ENCODE data around the gene KRTAP29-1.

The KRTAP29-1 gene

DNA sequence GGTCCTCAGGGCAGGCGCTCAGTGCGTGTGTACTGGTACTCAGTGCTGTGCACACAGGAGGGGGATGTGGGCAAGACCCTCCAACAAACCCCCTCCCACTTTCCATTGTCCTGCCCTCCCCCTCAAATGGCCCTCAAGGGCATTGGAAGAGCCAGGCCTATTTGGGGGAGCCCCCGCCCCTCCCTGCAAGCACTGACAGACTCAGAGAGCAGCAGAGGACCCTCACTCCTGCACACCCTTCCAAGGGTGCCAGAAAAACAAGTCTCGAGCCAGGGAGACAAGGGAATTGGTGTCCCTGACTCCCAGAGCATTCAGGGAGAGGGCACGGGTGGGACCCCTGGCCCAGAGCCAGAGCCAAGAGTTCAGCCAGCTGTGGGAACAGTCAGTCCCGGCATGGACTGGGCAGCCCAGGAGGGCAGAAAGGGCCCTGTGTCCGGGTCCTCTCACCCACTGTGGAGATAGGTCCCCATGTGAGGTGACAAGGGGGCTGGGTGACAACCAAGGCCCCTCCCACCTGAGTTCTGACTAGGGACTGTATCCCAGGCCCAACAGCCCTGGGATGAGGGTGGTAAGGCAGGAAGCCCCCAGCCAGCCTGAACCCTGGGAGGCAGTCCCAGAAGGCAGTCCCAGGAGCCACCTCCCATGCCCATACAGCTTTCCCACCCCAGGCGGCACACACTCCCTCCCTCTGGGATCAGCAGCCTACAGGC is 24.9 kb upstream of the KRTAP29-1 start:
- DNase-seq (ENCODE audit: low spot score): no peak

DNA sequence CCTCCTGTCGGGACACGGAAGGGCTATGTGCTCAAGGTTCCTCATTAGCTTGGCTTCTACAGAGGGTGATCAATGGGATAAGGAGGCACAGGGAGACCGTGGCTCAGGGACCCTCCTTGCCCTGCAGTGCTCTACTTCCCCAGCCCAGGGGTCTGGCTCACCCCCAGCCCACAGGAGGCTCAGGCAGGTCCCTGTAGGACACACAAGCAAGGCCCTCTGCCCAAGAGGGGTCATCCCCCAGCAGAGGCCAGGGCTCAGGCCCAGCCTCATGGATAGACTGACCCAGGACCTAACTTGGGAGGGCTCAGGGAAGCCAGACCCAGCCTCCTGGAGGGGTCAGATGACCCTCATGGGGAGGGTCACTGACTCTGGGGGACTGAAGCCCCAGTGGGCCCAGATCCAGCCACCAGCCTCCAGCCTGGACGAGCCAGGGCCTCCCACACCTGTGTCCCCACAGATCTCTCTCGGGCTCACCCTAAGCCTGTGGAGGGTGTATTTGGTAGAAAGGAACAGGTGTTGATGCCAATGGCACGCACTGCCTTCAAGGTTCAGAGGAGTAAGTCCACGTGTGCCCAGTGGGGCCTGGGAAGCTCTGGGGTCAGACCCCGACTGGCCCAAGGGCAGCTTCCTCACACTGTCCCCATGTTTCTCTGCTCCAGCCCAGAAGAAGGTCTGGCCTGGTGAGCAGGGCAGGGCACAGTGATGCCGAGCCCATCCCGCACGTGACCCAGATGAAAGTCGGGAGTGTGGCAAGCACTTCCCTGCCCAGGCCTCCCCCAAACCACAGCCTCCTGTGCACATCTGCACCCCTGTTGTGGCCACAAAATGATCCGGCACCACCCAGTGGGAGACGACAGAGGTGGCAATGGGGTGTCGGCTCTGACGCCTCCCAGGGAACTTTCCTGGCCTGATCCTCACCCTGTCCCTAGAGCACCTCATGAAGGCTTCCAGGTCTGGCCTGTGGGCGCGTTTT is 23.8 kb upstream of the KRTAP29-1 start:
- DNase-seq (ENCODE audit: low spot score): no peak

DNA sequence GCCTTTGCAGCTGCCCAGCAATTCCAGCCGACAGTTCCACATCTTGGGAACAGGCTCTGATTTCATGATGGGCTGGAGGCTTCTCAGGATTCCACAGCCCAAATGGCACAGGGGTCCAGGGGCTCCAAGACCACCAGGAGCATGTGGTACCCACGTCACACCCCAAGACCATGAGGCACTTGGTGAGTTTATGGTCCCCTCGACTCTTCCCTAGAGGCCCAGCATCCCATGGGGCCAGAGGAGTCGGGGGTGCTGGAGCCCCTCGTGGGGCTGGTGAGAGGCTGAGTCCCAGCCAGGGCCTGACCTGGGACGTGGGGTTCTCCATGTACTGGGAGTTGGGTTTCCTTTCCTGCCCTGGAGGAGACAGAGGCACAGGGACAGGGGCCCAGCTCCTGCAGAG is 23.0 kb upstream of the KRTAP29-1 start:
- DNase-seq (ENCODE audit: low spot score): no peak

DNA sequence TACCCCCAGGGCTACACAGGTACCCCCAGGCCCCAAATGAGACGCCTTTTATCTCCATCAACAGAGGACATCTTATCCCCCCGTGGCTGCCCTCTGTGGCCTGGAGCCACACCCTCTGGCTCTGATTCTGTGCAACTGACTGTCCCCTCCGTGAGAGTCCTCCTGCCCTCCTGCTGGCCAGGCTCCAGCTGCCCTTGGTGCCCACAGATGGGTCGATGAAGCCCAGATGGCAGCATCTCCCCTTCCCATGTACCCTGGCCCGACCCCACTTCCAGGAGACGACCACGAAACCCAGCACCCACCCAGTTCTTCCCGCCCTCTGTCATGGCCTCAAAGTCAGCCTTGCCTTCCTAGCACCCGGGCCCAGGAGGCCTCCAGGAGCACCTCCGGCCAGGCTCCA is 22.5 kb upstream of the KRTAP29-1 start:
- no peak for DNase-seq (ENCODE audit: low spot score)

DNA sequence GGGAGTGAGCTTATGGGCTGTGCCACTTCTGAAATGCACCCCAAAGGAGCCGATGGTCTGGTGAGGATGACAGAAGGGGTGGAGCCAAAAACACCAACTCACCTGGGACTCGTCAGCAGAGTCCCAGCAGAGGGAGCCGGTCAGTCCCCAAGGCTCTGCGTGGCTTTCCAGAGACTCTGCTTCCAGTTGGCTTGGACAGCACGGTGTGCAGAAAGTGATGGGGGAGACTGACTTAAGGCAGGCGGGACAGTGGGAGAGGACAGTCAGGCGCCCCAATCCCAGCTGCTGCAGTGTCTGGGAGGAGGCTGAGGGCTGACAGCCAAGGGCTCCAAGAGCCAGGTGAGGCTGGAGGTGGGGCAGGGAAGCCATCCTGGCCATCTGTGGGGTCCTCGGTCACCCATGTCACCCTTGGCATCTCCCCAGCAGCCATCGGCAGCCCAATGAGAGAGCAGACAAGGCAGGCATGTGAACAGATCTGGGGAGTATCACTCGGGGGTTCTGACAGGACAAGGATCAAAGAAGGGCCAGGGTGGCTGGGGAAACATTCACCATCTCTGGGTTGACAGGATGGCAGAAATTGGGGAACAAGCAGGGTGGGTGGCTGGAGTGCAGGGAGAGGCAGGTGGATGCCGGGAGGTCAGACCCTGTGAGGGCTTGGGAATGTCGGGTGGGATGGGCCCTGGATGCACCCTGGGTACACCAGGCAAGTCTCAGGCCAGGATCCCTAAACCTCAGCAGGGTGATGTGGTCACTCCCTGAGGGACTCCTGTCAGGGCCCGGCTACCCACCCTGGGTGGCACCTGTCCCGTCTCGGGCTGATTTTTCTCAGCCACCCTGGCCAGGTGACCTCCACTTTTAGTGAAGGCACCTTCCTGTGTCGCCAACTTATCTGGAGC is 21.8 kb upstream of the KRTAP29-1 start:
- no peak for DNase-seq (ENCODE audit: low spot score)

DNA sequence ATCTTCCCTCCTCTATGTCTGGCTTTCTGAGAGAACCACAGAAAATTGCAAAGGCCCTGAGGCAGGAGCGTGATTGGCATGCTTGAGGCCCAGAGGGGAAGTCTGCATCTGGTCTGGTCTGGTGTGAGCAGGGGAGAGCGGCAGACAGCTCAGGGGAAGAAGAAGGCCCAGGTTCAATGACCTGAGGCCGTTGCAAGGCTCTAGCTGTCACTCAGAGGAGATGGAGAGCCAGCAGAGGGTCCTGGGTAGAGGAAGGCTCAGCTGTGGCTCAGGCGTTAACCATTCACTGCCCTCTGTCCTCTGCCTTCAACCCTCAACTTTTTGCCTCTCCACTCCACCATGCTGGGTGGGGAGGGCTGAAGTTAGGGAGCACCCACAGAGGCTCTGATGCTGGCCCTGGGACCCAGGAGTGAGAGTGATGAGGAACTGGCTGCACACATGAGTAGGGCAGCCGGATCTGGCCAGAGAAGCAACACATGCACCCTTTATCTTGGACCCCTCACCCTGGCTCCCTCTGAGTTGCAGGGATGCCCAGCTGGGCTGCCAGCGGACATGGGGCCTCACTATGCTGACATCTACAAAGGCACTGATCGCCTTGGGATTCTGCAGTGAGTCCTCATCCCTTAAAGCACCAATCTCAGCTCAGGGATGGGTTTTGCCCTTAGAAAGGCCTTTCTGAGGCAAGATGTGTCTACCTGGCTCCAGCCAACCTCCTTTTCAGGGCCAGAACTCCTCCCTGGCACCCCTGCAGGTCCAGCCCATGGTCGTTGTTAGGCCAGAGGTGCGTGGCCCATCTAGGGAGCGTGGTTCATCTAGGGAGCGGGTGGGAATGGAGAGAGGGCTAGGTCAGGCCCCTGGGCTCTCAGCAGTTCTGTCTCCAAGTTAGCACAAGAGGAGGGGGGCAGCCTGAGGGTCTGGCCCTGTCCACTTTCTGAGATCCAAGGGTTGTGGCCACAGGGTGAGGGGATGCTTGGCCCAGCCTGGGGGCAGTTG is 20.5 kb upstream of the KRTAP29-1 start:
- no peak for DNase-seq (ENCODE audit: low spot score)

DNA sequence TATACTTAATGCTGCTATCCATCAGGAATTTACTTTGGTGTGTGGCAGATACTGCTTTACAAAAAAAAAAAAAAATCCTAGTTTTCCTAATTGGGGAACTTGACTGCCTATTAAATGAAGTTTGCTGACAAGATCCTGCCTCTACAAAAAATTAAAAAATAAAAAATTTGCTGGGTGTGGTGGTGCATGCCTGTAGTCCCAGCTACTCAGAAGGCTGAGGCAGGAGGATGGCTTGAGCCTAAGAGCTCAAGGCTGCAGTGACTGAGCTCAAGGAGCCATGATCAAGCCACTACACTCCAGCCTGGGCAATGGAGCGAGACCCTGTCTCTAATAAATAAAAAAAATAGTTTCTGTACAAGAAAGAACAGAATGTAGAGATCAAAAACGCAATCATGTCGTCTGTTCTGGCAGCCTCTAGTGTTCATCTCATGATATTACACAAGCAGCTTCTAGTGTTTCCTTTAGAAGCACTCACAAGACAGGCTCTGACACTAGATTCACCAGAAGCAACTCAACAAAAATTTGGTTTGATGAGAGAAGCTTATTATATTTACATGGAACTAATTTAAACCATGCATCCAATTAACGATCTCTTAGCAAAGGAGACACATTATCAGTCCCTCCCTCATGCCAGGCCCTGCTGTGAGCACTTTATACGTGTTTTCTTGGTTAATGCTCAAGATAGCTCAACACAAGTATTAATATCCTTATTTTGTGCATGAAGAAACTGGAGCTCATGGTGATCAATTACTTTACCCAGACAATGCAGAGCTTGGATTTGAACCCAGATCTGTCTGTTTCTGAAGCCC is 19.6 kb upstream of the KRTAP29-1 start:
- DNase-seq (ENCODE audit: low spot score): peak; percentile 68

DNA sequence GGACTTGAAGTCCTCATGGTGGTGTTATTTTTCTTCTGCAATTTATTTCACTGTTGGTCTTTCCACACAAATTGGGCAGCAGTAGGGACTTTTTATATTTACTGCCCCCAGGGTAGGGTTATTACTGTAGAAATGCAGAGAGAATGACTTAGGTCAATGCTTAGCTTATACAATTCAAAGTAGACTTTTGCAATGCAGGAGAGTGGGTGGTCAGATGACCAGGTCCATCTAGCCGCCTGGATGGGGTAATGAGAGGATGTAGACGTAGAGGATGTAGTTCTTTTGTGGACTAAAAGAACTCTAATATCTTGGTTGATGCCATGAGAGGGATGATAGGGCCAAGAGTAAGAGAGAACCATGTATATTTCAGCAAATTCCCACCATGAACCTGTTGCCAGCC is 15.6 kb upstream of the KRTAP29-1 start:
- no peak for DNase-seq (ENCODE audit: low spot score)

DNA sequence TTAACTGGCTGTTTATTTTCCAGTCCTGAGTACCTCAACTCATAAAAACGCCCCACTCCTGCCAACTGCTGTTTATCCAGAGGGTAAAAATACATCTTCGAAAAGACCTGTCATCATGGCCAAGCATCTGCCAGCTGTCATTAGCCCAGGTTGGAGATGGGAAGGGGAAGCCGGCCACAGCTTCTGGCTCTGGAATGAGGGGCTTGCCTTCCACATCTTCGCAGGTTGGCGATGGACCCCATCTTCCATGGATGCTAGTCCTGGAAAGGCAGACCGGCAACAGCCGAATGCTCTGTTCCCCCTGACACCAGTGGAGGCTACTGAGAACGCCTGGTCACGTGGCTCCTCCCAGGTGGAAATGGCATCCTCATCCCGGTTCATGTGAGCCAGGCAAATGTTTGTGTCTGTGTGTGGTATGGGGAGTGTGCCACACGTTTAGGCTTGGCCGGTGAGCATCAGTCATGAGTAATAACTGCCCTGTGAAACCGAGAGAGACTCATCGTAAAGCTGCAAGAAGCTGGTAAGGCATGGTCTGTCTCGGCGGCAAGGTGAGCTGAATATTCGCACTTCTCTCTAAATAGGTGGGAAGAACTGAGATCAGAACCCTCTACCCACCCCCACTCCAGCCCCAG is 13.3 kb upstream of the KRTAP29-1 start:
- no peak for DNase-seq (ENCODE audit: low spot score)

DNA sequence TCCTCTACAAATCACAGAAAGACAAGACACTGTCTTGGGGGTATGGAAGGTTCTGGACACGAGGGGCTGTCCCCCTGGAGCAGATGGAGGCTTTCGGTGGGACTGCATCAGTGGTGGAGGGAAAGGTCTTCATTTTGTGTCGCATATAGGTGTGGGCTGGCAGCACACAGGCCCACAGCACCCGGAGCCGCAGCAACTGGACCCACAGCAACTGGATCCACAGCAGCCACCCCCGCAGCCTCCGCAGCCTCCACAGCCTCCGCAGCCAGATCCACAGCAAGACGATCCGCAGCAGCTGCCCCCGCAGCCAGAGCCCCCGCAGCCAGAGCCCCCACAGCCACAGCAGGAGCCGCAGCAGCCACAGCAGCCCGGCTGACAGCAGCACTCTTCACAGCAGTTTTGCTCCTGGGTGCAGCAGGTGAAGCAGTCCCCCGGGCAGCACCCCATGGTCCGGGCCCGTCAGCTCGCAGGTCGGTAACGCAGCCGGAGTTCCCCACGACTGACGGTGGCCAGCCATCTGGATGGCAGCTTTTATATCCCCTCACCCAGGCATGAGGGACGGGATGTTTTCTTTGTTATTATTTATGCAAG is 12.6 kb upstream of the KRTAP29-1 start, which contains the start of gene KRTAP17-1:
Gene KRTAP17-1 (minus strand): TSS at position 507 of the 591 bp plus-strand sequence. CDS start 60 bp downstream, at position 447.
- no peak for DNase-seq (ENCODE audit: low spot score)

DNA sequence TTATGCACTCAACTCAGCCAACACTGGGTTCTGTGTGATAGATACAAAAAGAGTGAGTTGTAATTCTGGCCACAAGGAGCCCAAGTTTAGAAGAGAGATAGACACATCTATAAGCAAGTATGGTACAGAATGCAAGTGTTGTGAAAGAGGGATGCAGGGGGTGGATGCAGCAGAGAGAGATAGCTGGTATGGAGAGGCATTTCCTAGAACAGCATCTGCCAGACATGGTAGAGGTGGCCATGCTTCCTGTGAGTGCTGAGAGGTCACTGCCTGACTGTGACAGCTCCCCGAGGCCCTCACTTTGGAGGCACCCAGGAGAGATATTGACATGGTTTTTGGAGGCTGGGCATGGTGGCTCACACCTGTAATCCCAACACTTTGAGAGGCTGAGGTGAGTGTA is 8.5 kb upstream of the KRTAP29-1 start:
- DNase-seq (ENCODE audit: low spot score): no peak

DNA sequence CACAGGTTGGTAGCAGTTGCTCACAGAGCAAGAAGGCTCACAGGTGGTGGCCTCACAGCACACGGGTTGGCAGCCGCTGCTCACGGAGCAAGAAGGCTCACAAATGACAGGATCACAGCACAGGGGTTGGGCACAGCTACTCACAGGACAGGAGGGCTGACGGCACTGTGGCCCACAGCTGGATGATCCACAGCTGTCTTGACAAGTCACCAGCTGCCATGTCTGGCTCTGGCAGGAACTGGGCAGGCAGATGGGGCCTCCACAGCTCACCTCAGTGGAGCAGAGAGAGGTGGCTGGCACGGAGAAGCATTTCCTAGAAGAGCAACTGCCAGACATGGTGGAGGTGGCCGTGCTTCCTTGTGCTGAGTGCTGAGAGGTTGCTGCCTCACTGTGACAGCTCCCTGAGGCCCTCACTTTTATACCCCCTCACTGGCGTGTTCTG is 6.3 kb upstream of the KRTAP29-1 start, which contains the start of gene KRTAP16-1:
Gene KRTAP16-1 (minus strand): TSS at position 392 of the 442 bp plus-strand sequence. CDS start 56 bp downstream, at position 336.
- no peak for DNase-seq (ENCODE audit: low spot score)

DNA sequence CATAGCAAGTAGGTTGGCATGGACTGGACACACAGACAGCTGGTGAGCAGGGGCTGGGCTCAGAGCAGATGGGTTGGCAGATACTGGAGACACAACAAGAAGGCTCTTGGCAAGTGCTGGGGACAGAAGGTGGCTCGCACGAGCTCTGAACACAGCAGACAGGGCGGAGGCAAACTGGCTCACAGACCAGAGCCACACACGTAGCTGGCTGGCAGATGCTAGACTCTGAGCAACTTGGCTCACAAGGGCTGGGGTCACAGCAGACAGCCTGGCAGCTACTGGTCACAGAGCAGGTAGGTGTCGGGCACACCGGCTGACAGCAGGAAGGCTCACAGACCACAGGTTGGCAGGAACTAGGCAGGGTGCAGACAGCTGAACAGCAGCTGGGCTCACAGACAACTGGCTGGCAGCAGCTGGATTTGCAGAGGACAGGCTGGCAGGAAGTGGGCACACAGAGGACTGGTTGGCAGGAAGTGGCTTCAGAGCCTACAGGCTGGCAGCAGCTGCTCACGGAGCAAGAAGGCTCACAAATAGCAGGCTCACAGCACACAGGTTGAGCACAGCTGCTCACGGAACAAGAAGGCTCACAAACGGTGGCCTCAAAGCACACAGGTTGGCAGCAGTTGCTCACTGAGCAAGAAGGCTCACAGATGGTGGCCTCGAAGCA is 5.7 kb upstream of the KRTAP29-1 start:
- peak; percentile 31 for DNase-seq (ENCODE audit: low spot score)

DNA sequence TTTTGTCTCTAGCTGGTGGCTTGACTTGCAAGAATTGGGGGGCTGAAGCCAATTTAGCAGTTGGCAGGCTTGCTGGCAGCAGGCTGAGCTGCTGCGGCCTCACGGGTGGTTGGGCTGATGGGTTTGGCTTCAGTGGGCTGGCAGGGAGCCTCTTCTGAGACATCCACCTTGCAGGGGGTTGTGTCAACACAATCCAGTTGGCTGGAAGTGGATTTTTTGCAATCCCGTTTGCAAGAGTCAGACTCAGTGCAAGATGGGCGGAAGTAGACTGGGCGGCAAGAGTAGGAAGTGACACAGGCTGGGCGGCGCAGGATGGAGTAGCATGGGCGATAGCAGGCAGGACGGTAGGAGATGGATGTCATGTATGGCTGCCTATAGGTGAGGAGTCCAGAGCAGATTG is 5.0 kb upstream of the KRTAP29-1 start:
- DNase-seq (ENCODE audit: low spot score): no peak

DNA sequence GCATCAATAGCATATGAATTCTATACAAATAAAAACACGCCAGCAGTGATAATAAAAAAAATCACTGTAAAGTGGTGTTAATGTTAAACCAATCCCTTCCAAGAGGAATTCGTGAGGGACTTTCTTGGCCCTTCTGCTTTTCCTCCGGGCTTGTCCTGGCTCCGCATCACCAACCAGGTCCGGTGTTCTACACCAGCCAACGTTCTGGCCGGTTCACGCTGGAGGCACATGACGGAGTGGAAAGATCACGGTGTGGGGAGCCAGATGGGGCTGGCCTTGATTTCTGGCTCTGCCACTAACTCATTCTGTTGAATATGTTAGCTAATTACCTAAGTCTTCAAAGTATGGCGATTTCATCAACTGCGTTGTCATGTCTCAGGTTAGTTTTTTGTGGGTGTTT is 1.4 kb upstream of the KRTAP29-1 start:
- no peak for DNase-seq (ENCODE audit: low spot score)

DNA sequence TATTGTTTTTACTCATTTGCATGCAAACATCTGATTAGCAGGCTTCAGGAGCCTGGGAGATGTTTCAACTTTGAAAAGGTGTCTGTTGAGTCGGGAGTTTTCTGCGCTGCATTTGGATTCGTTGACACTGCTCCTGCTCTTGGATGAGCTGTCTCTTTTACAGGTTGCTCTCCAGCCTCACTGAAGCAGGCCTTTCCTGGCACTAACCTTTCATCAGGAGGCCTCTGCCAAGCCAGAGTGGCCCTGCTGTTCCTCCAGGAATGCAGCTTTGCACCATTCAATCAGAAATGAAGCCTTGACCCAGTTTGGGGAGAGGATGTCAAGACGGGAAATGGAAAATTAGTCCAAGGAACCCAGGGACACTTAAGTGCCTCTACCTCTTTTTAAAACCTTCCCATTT is 330 bp upstream of the KRTAP29-1 start:
- no peak for DNase-seq (ENCODE audit: low spot score)

DNA sequence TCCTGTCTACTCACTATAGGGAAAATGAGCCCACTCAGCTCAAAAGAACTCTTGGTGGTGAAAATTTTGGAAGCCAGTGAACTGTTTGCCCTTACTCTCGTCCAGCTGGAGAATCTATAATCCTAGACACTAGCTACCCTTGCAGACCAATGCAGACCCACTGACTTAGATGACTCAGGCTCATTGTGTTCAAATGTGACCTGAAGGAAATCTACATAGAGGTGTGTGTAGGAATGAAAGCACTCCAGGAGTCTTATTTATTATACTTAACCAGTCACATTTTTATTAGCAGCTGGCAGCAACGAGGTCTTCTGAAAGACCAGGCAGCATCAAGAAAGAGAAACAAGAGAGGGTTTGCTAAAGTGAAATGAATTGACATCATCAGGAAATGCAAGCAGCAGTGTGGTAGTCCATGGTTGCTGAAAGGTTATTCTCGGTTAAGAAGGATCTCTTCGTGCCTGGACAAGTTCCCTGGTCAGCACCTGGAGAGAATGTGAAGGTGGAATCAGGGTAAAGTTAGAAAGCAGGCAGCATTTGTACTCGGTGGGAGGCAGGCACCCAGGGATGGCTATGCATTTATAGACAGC is 1.4 kb downstream of the KRTAP29-1 start:
- DNase-seq (ENCODE audit: low spot score): no peak
